Measurements from ENCODE around the gene TBXA2R.

- TF ChIP-seq EZH2 (IDR thresholded peaks at IDR 0.05; ENCODE audit: insufficient read depth, poor library complexity, severe bottlenecking) (no peak), EZH2phosphoT487 (IDR thresholded peaks at IDR 0.05; ENCODE audit: insufficient read depth, low read depth) (no peak)
Measured at GRCh38 chr19:3642296-3642695, 35.6 kb upstream of the TBXA2R start.
